ENCODE data around the gene NXT2.

DNA sequence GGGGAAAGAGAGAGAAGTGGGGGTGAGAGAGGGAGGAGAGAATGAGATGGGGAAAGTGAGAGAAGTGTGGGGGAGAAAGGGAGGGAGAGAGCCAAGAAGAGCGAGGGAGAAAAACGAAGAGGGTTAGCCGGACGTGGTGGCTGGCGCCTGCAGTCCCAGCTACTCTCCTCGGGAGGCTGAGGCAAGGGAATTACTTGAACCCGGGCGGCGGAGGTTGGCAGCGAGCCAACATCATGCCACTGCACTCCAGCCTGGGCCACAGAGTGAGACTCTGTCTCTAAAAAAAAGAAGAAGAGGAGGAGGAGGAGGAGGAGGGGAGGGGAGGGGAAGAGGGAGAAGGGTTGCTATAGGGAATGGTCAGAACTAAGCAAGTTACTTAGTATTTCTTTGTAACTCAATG, 1.7 kb upstream of the NXT2 start:
- TF ChIP-seq, protein P1, sequence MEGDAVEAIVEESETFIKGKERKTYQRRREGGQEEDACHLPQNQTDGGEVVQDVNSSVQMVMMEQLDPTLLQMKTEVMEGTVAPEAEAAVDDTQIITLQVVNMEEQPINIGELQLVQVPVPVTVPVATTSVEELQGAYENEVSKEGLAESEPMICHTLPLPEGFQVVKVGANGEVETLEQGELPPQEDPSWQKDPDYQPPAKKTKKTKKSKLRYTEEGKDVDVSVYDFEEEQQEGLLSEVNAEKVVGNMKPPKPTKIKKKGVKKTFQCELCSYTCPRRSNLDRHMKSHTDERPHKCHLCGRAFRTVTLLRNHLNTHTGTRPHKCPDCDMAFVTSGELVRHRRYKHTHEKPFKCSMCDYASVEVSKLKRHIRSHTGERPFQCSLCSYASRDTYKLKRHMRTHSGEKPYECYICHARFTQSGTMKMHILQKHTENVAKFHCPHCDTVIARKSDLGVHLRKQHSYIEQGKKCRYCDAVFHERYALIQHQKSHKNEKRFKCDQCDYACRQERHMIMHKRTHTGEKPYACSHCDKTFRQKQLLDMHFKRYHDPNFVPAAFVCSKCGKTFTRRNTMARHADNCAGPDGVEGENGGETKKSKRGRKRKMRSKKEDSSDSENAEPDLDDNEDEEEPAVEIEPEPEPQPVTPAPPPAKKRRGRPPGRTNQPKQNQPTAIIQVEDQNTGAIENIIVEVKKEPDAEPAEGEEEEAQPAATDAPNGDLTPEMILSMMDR (IDR thresholded peaks at IDR 0.05): no peak
- no peak for TF ChIP-seq POLR2AphosphoS5 (IDR thresholded peaks at IDR 0.05)
- TF ChIP-seq EP300 (IDR thresholded peaks at IDR 0.05): no peak
- TF ChIP-seq POLR2A (IDR thresholded peaks at IDR 0.05): no peak

All from sigmoid colon (tissue), 4 donors.